ACC112 (cell line): ENCODE measurements around the gene DISP3.

ENCODE experiments used
- H2AFZ ChIP-seq: fragments of 200-600 bp; sonication (generic); one replicate; pipeline ENCODE4 v1.6.0; 2017; ENCODE audit warnings: antibody characterized with exemption, low read length; ENCODE audit not compliant: unreplicated experiment
- H3K27ac ChIP-seq: fragments of 200-600 bp; sonication (generic); 2 replicates; pipeline ENCODE4 v1.5.1; 2014; ENCODE audit warnings: low read depth, mild to moderate bottlenecking, antibody characterized with exemption, low read length, moderate library complexity
- H3K27me3 ChIP-seq: fragments of 200-600 bp; sonication (generic); 2 replicates; pipeline ENCODE4 v1.6.1; 2014; ENCODE audit warnings: mild to moderate bottlenecking, antibody characterized with exemption, low read length, moderate library complexity, mixed read lengths; ENCODE audit not compliant: insufficient read depth
- H3K36me3 ChIP-seq: fragments of 200-600 bp; sonication (generic); 2 replicates; pipeline ENCODE4 v1.6.1; 2016; ENCODE audit warnings: mild to moderate bottlenecking, antibody characterized with exemption, low read length, moderate library complexity, mixed read lengths; ENCODE audit not compliant: insufficient read depth
- H3K4me1 ChIP-seq: fragments of 200-600 bp; sonication (generic); one replicate; pipeline ENCODE4 v1.6.1; 2016; ENCODE audit warnings: low read length, mixed read lengths; ENCODE audit not compliant: insufficient read depth, unreplicated experiment, control insufficient read depth
- H3K4me3 ChIP-seq: fragments of 200-600 bp; sonication (generic); 2 replicates; pipeline ENCODE4 v1.5.1; 2014; ENCODE audit warnings: mild to moderate bottlenecking, low read depth, low read length
- H3K79me2 ChIP-seq: fragments of 200-600 bp; sonication (generic); one replicate; pipeline ENCODE4 v1.6.0; 2016; ENCODE audit warnings: low read length; ENCODE audit not compliant: control insufficient read depth, unreplicated experiment, insufficient read depth

Gene DISP3

DNA sequence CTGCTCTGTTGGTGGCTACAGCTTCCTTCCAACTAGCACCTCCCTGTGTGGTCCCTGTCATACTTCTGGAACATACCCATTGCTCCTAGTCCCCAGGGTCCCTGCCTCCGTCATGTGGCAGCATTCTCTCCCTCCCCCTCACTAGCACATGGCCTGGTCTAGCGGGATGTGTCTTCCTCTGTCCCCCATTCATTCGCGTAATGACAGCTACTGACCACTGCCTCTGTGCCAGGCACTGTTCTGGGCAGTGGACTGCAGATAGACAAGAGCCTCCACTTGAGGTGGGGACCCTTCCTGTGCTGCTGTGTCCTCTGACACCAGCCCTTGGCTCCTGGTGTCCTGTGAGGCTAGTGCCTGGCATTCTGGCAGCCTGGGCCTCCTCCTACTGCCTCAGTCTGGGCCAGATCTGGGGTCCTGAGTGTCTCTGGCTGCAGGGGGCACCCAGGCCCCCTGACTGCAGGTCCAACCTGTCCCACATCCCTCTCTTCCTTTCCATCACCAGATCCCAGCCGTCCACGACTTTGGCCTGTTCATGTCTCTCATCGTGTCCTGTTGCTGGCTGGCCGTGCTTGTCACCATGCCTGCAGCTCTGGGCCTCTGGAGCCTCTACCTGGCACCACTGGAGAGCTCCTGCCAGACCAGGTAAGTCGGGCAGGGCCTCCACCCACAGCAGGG is 38.1 kb downstream of the DISP3 start:
- H3K36me3 ChIP-seq: no peaks in the 10 kb centered on the region
- no peaks in the 10 kb centered on the region for H3K4me1 ChIP-seq
- H3K4me3 ChIP-seq: no peak overlapping the region
- H3K79me2 ChIP-seq: no peaks in the 10 kb centered on the region
- no peak overlapping the region for H3K27ac ChIP-seq
- H3K27me3 ChIP-seq: peaks cover 32% of the 10 kb centered on the region; the same call in 1 of the 2 replicates
- H2AFZ ChIP-seq: no peak overlapping the region

DNA sequence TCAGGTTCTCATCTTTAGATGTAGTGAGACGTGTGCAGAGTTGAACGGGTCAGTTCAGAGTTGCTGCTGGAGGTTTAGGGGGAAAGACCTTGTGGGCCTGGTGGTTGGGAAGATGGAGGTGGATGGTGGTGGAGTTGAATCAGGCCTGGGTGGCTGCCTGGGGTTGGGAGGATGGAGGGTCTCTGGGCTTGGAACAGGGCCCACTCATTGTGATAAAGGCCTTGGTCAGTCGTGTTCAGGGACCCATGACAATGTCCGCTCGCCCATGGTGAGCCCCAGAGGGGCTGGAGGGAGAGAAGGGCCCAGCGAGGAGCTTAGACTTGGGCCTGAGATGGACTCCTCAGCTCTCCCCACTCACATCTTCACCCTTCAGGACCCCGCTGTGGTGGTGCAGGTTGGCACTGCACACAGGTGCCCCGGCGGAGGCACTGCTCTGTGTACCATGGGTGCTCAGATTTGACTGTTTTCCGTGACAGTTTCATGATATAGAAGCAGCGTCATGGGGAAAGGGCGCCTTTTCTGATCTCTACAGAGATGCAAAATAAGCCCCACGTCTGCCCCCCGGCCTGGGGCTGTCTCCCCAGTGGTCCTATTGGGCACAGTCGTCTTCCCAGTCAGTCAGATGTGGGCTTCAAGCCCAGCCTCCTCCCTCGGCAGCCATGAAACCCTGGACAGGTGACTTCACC is 39.2 kb downstream of the DISP3 start:
- Histone ChIP-seq H3K36me3 (no peaks in the 10 kb centered on the region), H3K4me3 (no peak overlapping the region), H3K79me2 (no peaks in the 10 kb centered on the region), H3K4me1 (no peaks in the 10 kb centered on the region), H3K27me3 (peaks cover 32% of the 10 kb centered on the region; the same call in 1 of the 2 replicates), H2AFZ (no peak overlapping the region), H3K27ac (no peak overlapping the region)

DNA sequence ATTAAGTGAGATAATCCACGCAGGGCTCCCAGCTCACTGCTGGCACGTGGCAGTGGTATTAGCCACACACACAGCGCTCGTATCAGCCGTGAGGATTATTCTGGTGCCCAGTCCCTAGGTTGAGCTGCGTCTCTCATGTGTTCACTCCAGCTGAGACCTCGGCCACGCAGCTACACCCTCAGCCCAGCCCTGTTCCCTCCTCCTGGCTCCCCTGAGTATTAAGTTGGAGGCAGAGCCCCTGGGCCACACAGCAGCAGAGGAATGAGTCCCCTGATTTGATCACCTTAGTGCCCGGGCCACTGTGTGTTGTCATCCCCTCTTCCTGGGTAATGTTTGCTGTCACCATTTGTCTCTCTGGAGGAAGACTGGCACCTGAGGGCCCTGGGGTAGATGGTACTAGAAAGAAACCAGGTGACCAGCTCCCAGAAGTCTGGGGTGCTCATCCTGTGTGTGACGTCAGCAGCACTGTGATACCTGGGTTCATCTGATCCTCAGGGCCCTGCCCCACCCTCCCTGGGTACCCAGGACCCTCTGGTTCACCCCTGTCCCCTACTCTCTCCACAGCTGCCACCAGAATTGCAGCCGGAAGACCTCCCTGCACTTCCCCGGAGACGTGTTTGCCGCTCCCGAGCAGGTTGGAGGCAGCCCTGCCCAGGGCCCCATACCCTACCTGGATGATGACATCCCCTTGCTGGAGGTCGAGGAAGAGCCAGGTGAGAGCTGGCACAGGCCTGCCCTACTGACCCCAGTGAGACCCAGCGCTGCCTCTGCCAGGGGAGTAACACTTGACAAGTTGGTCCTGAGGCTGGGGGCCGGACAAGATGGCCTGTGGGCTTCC is 40.1 kb downstream of the DISP3 start:
- H3K36me3 ChIP-seq: no peaks in the 10 kb centered on the region
- H3K27ac ChIP-seq: no peak overlapping the region
- no peak overlapping the region for H3K4me3 ChIP-seq
- no peaks in the 10 kb centered on the region for H3K79me2 ChIP-seq
- no peak overlapping the region for H2AFZ ChIP-seq
- peaks cover 27% of the 10 kb centered on the region; the same call in 1 of the 2 replicates for H3K27me3 ChIP-seq
- no peaks in the 10 kb centered on the region for H3K4me1 ChIP-seq

DNA sequence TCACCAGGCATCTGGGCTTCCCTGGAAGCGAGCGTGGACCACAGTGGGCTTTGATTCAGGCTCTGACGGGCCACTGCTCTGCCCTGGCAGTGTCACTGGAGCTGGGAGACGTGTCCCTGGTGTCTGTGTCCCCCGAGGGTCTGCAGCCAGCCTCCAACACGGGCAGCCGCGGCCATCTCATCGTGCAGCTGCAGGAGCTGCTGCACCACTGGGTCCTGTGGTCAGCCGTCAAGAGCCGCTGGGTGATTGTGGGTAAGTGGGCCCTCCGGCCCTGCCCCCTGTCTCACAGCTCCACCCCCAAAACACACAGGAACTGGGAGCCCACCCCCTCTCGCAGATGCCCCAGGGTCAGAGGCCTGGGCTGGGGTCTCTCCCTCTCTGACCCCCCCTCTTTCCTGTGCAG is 40.7 kb downstream of the DISP3 start:
- no peak overlapping the region for H3K4me3 ChIP-seq
- H3K4me1 ChIP-seq: no peaks in the 10 kb centered on the region
- H3K36me3 ChIP-seq: no peaks in the 10 kb centered on the region
- no peak overlapping the region for H2AFZ ChIP-seq
- H3K27me3 ChIP-seq: peaks cover 24% of the 10 kb centered on the region; the same call in 1 of the 2 replicates
- H3K27ac ChIP-seq: no peak overlapping the region
- no peaks in the 10 kb centered on the region for H3K79me2 ChIP-seq

DNA sequence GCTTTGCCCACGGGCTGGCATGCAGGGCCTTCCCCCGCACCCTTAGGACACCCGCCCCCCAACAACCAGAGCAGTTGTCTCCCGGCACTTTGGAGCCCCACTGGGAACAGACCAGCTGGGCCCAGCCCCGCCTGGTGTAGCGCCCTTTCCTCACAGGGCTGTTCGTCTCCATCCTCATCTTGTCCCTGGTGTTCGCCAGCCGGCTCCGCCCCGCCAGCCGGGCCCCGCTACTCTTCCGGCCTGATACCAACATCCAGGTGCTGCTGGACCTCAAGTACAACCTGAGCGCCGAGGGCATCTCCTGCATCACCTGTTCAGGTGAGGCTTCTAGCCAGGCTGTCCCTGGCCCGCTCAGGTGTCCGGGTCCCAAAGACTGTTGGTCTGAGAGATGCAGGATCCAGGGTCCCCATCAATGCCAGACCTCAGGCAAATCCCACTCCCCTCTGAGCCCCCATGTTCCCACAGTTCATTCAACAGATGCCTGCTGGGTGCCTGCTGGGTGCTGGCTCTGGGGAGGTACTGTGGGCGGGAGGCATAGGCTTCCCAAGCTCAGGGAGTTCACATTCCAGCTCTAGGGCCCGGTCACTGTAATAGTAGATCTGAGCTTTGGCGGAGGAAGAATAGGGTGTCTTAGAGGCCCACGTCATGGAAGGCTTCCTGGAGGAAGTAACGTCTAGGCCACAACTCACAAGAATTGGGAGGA is 41.7 kb downstream of the DISP3 start:
- H3K79me2 ChIP-seq: no peaks in the 10 kb centered on the region
- H3K4me1 ChIP-seq: no peaks in the 10 kb centered on the region
- H3K4me3 ChIP-seq: no peak overlapping the region
- peaks cover 28% of the 10 kb centered on the region; the same call in 1 of the 2 replicates for H3K27me3 ChIP-seq
- no peak overlapping the region for H3K27ac ChIP-seq
- H2AFZ ChIP-seq: no peak overlapping the region
- H3K36me3 ChIP-seq: no peaks in the 10 kb centered on the region

DNA sequence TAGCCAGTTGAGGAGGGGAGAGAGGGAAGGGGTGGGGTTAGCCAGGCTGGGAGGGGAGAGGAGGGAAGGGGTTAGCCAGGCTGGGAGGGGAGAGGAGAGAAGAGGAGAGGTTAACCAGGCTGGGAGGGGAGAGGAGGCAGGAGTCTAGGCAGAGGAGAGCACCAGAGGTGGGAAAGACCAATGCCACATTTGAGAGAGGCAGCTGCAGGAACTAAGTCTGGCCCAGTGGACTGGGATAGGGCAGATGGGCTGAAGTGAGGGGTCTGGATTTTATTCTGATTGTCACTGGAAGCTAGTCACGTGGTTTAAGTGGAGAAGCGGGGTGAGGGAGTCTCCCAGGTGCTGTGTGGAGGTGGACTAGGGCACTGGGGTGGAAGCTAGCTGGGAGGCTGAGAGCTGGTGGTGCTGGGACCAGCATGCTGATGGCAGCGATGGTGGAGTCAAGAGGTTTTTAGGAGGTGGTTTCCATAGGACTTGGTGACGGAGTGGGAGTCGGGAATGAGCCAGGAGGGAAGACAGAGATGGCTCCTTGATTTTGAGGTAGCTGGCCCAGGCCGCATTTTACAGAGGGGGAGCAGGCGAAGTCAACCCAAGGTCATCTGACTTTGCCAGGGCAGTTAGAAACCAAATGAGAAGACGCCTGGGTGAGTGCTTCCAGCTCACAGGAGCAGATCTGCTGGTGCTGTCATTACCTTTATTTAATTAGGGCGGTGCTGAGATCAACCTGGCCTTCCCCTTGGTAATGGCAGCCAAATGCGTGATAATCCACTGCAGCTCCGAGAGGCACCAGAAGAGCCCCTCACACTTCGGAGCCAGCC is 42.8 kb downstream of the DISP3 start:
- Histone ChIP-seq H3K27ac (no peak overlapping the region), H2AFZ (no peak overlapping the region), H3K4me3 (no peak overlapping the region), H3K36me3 (no peaks in the 10 kb centered on the region), H3K4me1 (no peaks in the 10 kb centered on the region), H3K79me2 (no peaks in the 10 kb centered on the region), H3K27me3 (peaks cover 35% of the 10 kb centered on the region; the same call in 1 of the 2 replicates)

DNA sequence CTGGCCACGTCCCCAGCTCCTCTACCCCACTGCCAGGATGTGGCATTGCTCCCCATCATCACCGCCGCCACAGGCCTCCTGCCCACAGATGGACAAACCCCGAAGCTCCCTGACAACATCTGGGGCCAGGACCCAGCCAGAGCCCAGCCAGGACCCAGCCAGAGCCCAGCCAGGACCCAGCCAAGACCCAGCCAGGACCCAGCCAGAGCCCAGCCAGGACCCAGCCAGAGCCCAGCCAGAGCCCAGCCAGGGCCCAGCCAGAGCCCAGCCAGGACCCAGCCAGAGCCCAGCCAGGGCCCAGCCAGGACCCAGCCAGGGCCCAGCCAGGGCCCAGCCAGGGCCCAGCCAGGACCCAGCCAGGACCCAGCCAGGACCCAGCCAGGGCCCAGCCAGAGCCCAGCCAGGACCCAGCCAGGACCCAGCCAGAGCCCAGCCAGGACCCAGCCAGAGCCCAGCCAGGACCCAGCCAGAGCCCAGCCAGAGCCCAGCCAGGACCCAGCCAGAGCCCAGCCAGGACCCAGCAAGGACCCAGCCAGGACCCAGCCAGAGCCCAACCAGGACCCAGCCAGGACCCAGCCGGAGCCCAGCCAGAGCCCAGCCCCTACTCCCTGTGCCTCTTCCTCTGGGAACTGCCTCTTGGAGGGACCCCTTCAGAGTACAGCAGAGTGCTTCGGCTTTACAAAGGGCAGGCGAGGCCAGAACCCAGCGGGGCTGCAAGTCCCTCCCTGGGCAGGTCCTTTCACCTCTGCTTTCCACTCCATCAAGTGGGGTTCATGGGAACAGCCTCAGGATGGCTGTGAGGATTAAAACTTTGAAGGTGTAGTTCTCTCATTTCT is 43.7 kb downstream of the DISP3 start:
- H3K27ac ChIP-seq: no peak overlapping the region
- no peaks in the 10 kb centered on the region for H3K36me3 ChIP-seq
- no peak overlapping the region for H2AFZ ChIP-seq
- no peak overlapping the region for H3K4me3 ChIP-seq
- peaks cover 31% of the 10 kb centered on the region; the same call in 1 of the 2 replicates for H3K27me3 ChIP-seq
- no peaks in the 10 kb centered on the region for H3K4me1 ChIP-seq
- H3K79me2 ChIP-seq: no peaks in the 10 kb centered on the region

DNA sequence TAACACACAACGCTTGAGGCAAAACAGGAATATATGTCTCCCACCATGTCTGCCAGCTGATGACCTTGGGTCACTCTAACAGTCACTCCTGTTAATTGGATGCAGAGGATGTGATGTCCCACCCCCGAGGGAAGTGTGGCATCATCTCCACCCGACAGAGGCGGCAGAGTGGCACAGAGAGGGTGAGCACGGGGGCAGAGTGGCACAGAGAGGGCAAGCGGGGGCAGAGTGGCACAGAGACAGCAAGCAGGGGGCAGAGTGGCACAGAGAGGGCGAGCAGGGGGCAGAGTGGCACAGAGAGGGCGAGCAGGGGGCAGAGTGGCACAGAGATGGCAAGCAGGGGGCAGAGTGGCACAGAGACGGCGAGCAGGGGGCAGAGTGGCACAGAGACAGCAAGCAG is 44.3 kb downstream of the DISP3 start:
- Histone ChIP-seq H3K4me3 (no peak overlapping the region), H3K27me3 (peaks cover 28% of the 10 kb centered on the region; the same call in 1 of the 2 replicates), H3K27ac (no peak overlapping the region), H3K36me3 (no peaks in the 10 kb centered on the region), H2AFZ (no peak overlapping the region), H3K4me1 (no peaks in the 10 kb centered on the region), H3K79me2 (no peaks in the 10 kb centered on the region)

DNA sequence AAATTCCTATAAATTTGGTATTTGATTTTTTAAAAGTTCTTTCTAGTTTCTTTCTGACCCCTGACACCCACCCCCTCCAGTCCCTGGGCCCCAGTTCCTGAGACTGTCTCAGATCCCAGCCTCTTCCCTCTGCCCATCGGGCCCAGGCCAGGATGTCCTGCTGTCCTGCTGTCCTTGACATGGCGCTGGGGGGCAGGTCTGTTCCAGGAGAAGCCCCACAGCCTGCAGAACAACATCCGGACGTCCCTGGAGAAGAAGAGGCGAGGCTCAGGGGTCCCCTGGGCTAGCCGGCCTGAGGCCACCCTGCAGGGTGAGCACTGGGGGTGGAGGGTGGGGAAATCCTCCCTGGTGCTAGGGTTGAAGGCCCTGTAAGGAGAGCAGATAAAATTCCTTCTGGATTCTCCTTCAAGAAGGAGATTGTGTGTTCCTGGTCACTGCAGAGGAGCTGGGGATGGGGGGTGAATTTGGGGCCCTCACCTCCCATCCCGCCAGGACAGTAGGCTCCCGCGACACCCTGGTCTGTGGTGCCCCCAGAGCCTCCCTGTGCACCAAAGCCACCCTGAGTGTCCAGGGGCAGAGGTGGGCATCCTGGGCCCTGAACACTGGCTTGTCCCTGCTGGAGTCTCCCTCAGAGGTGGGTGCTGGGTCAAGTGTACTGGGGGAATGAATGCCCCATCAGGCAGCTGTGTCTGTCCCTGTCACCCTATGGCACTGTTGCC is 45.0 kb downstream of the DISP3 start:
- no peaks in the 10 kb centered on the region for H3K79me2 ChIP-seq
- H3K4me3 ChIP-seq: no peak overlapping the region
- no peaks in the 10 kb centered on the region for H3K4me1 ChIP-seq
- no peak overlapping the region for H2AFZ ChIP-seq
- H3K27ac ChIP-seq: no peak overlapping the region
- H3K27me3 ChIP-seq: peaks cover 29% of the 10 kb centered on the region; the same call in 1 of the 2 replicates
- no peaks in the 10 kb centered on the region for H3K36me3 ChIP-seq
